Measurements from ENCODE around the gene ADAMTS17.

DNA sequence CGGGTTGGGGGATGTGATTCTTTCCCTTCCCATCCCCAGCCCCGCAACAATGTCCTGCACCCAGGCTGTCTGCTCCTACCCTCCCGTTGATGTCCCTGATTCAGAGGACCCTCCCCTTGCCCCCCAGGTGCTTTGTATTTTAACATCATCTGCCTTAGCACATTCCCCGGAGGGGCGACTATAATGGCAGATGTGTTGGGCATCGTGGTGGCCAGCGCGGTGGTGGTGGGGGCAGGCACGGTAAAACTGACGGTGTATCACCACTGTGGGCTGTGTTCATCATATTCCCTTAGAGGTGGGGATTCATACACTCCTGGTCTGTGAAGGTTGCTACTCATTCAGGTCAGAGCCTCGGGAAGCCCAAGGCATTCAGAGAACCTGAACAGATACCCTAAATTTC lies 173.0 kb downstream of the ADAMTS17 start:
- TF ChIP-seq, protein P1, sequence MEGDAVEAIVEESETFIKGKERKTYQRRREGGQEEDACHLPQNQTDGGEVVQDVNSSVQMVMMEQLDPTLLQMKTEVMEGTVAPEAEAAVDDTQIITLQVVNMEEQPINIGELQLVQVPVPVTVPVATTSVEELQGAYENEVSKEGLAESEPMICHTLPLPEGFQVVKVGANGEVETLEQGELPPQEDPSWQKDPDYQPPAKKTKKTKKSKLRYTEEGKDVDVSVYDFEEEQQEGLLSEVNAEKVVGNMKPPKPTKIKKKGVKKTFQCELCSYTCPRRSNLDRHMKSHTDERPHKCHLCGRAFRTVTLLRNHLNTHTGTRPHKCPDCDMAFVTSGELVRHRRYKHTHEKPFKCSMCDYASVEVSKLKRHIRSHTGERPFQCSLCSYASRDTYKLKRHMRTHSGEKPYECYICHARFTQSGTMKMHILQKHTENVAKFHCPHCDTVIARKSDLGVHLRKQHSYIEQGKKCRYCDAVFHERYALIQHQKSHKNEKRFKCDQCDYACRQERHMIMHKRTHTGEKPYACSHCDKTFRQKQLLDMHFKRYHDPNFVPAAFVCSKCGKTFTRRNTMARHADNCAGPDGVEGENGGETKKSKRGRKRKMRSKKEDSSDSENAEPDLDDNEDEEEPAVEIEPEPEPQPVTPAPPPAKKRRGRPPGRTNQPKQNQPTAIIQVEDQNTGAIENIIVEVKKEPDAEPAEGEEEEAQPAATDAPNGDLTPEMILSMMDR (IDR thresholded peaks at IDR 0.05) = no peak
- no peak for TF ChIP-seq POLR2AphosphoS5 (IDR thresholded peaks at IDR 0.05; ENCODE audit: low read depth, low read length)
